ENCODE data around the gene HOXA3. TPM values are rescaled to one million over a fixed set of nuclear protein-coding genes. Genes with fewer than 3 reads are reported as not detected.

Gene HOXA3
- polyA plus RNA-seq, 3 donors: not detected

DNA sequence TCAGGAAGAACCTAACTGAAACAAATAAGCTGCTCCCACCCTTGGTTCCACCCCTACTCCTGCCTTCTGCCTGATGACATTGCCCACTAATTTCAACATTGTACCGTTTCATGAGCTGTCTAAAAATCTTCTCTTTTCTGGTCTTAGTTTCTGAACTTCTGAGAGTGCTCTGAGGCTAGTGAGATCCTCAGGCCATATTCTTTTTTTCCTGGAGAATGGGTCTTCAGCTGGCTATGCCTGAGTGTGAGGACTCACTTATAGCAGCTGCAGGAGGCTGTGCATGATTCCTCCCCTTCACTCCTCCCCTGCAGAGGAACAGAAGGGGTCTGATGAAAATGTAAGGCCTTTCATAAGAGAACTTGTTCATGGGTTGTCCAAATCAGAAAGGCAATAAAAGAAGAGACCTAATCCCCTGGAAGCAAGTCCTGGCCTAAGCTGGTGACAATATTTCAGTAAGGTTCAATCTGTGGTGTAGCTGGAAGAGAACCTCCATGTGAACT, 32.9 kb downstream of the HOXA3 start:
- Histone ChIP-seq H3K4me1 (ENCODE audit: control insufficient read depth in 1 of 2, insufficient read depth in 2 of 2, low read length in 2 of 2) (no peaks in the 10 kb centered on the region), H3K4me3 (replicated peaks in 1 of 3; ENCODE audit: low read depth in 2 of 3, low read length in 3 of 3) (no peak overlapping the region), H3K9me3 (replicated peaks in 1 of 2; ENCODE audit: control insufficient read depth in 1 of 2, insufficient read depth in 1 of 2, low read length in 2 of 2) (no peaks in the 10 kb centered on the region), H2AFZ (ENCODE audit: insufficient read depth, low read depth, low read length, poor library complexity, severe bottlenecking) (no peak overlapping the region), H4K20me1 (ENCODE audit: insufficient read depth, low read length) (no peaks in the 10 kb centered on the region), H3K79me2 (ENCODE audit: insufficient read depth, low read length) (no peaks in the 10 kb centered on the region), H3K27ac (ENCODE audit: low read depth in 1 of 2, low read length in 2 of 2) (no peak overlapping the region), H3K27me3 (ENCODE audit: control insufficient read depth in 2 of 2, insufficient read depth in 2 of 2, low read length in 2 of 2) (no peaks in the 10 kb centered on the region), H3K4me2 (replicated peaks; ENCODE audit: extremely low read depth, low read length, poor library complexity, severe bottlenecking) (no peak overlapping the region), H3K9ac (ENCODE audit: insufficient read depth, low read length, poor library complexity, severe bottlenecking) (no peak overlapping the region), H3K36me3 (replicated peaks in 1 of 2; ENCODE audit: control insufficient read depth in 1 of 2, insufficient read depth in 2 of 2, low read length in 2 of 2) (no peaks in the 10 kb centered on the region)
- H3K27me3 Mint-ChIP-seq (ENCODE audit: low read depth in 3 of 3): peaks cover 2 to 4% (median 2%) of the 10 kb centered on the region in 3 donors
- H3K4me3 Mint-ChIP-seq: no peak overlapping the region
- peak overlapping the region in 1 of 7 donors; percentile 47 for H3K27ac Mint-ChIP-seq
- TF ChIP-seq, protein P1, sequence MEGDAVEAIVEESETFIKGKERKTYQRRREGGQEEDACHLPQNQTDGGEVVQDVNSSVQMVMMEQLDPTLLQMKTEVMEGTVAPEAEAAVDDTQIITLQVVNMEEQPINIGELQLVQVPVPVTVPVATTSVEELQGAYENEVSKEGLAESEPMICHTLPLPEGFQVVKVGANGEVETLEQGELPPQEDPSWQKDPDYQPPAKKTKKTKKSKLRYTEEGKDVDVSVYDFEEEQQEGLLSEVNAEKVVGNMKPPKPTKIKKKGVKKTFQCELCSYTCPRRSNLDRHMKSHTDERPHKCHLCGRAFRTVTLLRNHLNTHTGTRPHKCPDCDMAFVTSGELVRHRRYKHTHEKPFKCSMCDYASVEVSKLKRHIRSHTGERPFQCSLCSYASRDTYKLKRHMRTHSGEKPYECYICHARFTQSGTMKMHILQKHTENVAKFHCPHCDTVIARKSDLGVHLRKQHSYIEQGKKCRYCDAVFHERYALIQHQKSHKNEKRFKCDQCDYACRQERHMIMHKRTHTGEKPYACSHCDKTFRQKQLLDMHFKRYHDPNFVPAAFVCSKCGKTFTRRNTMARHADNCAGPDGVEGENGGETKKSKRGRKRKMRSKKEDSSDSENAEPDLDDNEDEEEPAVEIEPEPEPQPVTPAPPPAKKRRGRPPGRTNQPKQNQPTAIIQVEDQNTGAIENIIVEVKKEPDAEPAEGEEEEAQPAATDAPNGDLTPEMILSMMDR (IDR thresholded peaks at IDR 0.05): no peak
- 25% methylated on average over 1 of the region's 1 CpG for WGBS (ENCODE audit: insufficient coverage)
- H3K9me3 Mint-ChIP-seq: peaks cover 0 to 6% (median 0%) of the 10 kb centered on the region in 7 donors
- H3K36me3 Mint-ChIP-seq: no peaks in the 10 kb centered on the region
- intact Hi-C loops (cut with micrococcal nuclease): no loop called here
- DNase-seq: no peak
- H3K4me1 Mint-ChIP-seq: peaks cover 8% of the 10 kb centered on the region

DNA sequence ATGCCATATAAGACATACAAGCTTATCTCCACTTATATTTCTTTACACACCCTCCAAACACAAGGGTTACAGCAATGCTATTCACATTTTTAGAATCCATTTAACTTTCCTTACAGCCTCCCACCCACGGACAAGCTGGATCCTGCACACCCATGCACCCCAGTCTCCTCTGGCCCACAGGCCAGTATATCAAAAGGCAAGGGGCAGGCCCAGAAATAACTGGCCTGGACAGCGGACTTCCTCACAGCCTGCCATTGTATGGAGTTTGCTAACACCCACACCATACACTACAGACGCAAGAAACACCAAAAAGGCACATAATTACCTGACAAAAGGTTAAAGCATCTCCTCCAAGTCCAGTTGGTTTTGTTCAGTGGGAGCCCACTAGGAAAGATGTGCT, 33.8 kb downstream of the HOXA3 start:
- no peaks in the 10 kb centered on the region for H3K36me3 Mint-ChIP-seq
- Histone ChIP-seq H3K4me2 (replicated peaks; ENCODE audit: extremely low read depth, low read length, poor library complexity, severe bottlenecking) (no peak overlapping the region), H3K79me2 (ENCODE audit: insufficient read depth, low read length) (no peaks in the 10 kb centered on the region), H3K27me3 (ENCODE audit: control insufficient read depth in 2 of 2, insufficient read depth in 2 of 2, low read length in 2 of 2) (no peaks in the 10 kb centered on the region), H3K36me3 (replicated peaks in 1 of 2; ENCODE audit: control insufficient read depth in 1 of 2, insufficient read depth in 2 of 2, low read length in 2 of 2) (no peaks in the 10 kb centered on the region), H4K20me1 (ENCODE audit: insufficient read depth, low read length) (no peaks in the 10 kb centered on the region), H3K4me3 (replicated peaks in 1 of 3; ENCODE audit: low read depth in 2 of 3, low read length in 3 of 3) (no peak overlapping the region), H3K9ac (ENCODE audit: insufficient read depth, low read length, poor library complexity, severe bottlenecking) (no peak overlapping the region), H3K4me1 (ENCODE audit: control insufficient read depth in 1 of 2, insufficient read depth in 2 of 2, low read length in 2 of 2) (no peaks in the 10 kb centered on the region), H3K9me3 (replicated peaks in 1 of 2; ENCODE audit: control insufficient read depth in 1 of 2, insufficient read depth in 1 of 2, low read length in 2 of 2) (no peaks in the 10 kb centered on the region), H2AFZ (ENCODE audit: insufficient read depth, low read depth, low read length, poor library complexity, severe bottlenecking) (no peak overlapping the region), H3K27ac (ENCODE audit: low read depth in 1 of 2, low read length in 2 of 2) (no peak overlapping the region)
- 94% methylated on average over 2 of the region's 3 CpGs for WGBS (ENCODE audit: insufficient coverage)
- DNase-seq: no peak
- peaks cover 2 to 5% (median 2%) of the 10 kb centered on the region in 3 donors for H3K27me3 Mint-ChIP-seq (ENCODE audit: low read depth in 3 of 3)
- H3K4me3 Mint-ChIP-seq: no peak overlapping the region
- H3K4me1 Mint-ChIP-seq: peaks cover 8% of the 10 kb centered on the region
- TF ChIP-seq, protein P1 (IDR thresholded peaks at IDR 0.05): no peak
- intact Hi-C loops (cut with micrococcal nuclease): no loop called here
- H3K9me3 Mint-ChIP-seq: peaks cover 0 to 6% (median 0%) of the 10 kb centered on the region in 7 donors
- no peak overlapping the region for H3K27ac Mint-ChIP-seq

Measured in CD14-positive monocyte (primary cell).